ENCODE results near the gene MMP10. TPM values are rescaled to one million over a fixed set of nuclear protein-coding genes. Genes with fewer than 3 reads are reported as not detected.
A peak's percentile ranks its signal among the peaks of the same experiment; 100 is the strongest.

Gene MMP10
- total RNA-seq, 1 donor = 3.6 TPM

DNA sequence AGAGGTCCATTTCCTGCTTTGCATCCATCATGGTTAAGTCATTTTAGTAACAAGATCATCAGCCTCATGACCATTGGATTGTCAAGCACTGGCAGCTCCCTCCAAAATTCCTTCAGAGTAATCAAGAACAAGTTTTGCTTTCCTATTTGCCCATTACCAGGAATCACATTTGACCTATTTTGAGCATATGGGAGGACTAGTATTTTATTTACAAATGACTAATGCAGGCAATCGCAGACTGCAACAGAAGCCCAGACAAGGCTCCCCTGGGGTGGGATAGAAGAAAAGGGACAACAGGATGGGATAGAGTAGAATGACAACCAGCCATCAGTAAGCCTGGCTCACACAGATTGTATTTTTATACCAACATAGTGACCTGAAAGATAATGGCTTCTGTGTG, 9.1 kb downstream of the MMP10 start:
- no peak overlapping the region for H3K4me3 ChIP-seq (ENCODE audit: low read depth, low read length)
- TF ChIP-seq, protein P1, sequence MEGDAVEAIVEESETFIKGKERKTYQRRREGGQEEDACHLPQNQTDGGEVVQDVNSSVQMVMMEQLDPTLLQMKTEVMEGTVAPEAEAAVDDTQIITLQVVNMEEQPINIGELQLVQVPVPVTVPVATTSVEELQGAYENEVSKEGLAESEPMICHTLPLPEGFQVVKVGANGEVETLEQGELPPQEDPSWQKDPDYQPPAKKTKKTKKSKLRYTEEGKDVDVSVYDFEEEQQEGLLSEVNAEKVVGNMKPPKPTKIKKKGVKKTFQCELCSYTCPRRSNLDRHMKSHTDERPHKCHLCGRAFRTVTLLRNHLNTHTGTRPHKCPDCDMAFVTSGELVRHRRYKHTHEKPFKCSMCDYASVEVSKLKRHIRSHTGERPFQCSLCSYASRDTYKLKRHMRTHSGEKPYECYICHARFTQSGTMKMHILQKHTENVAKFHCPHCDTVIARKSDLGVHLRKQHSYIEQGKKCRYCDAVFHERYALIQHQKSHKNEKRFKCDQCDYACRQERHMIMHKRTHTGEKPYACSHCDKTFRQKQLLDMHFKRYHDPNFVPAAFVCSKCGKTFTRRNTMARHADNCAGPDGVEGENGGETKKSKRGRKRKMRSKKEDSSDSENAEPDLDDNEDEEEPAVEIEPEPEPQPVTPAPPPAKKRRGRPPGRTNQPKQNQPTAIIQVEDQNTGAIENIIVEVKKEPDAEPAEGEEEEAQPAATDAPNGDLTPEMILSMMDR (IDR thresholded peaks at IDR 0.05; ENCODE audit: insufficient read depth, low read length) = no peak
- DNase-seq (ENCODE audit: low read depth) = no peak

DNA sequence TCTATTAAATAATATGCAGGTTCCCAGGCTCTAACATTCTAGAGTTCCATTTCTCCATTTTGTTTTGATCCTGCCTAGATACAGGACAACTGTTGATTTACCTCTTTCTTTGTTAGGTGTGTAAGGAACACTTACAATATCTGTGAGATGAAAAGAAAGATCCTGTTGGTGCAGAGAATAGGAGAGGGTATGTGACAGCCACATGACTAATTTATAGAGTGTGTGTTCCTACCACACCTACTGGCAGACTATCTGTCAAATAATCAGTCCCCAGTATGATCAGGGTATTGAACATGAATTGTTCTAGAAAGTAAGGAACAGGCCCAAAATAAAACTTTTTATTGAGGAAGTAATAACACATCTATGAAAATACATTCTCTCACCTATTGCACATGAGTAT, 10.2 kb downstream of the MMP10 start:
- TF ChIP-seq, protein P1 (IDR thresholded peaks at IDR 0.05; ENCODE audit: insufficient read depth, low read length) = no peak
- H3K4me3 ChIP-seq (ENCODE audit: low read depth, low read length) = no peak overlapping the region
- DNase-seq (ENCODE audit: low read depth) = no peak

DNA sequence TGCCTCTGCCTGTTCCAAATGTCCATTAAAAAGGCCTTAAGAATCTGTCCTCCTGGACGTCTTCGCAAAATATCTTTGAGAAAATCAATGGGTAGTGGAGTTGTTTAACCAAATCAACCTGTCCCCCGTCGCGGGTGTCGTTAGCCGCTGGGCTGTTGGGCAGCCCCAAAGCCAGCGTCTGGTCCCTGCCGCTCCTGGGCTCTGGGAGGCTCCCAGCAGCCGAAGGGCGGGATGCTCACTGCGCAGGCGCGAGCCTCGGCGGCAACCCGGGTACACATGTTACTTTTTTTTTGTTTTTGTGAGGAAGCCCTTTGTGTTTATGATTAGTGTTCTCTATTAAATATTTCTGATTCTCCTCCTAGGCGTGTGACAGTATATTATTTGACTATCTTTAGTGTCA, 12.6 kb downstream of the MMP10 start:
- no peak for DNase-seq (ENCODE audit: low read depth)
- TF ChIP-seq, protein P1 (IDR thresholded peaks at IDR 0.05; ENCODE audit: insufficient read depth, low read length) = no peak
- H3K4me3 ChIP-seq (ENCODE audit: low read depth, low read length) = no peak overlapping the region

DNA sequence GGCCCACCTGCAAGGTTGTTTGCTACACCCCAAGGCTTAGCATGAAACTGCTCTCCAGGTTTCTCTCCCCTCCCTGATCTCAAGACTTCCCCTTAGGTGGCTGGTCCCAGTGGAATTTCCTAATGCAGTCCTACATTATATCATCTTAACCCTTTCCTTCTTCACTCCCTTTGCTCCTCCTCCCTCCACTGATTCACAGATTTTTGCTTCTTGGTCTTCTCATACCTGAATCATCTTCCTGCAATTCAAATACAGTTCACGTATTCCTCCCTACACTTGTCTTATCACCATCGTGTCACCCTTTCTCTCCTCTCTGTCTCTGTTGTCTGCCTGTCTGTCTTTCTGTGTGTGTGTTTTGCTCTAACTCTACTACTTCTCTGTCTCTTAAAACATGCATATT, 17.0 kb downstream of the MMP10 start:
- no peak overlapping the region for H3K4me3 ChIP-seq (ENCODE audit: low read depth, low read length)
- TF ChIP-seq, protein P1 (IDR thresholded peaks at IDR 0.05; ENCODE audit: insufficient read depth, low read length) = no peak
- no peak for DNase-seq (ENCODE audit: low read depth)

DNA sequence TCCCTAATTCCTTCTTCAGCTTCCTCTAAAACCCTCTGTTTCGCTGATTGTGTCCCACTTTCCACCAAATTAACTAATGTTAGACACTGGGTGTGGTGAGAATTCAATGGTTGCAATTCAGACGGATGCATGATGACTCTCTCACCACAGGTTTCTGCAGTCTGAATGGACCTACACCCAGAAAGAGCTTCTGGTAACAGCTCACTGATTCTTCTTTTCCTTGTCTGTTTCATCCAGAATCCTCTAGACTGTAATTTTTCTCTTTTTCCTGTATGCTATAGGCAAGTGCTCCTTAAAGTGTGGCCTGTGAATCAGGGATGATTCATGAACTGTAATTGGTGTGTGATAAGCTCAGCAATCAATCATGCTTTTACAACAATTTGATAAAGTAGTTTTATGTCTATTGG, 18.1 kb downstream of the MMP10 start:
- no peak overlapping the region for H3K4me3 ChIP-seq (ENCODE audit: low read depth, low read length)
- TF ChIP-seq, protein P1 (IDR thresholded peaks at IDR 0.05; ENCODE audit: insufficient read depth, low read length) = no peak
- DNase-seq (ENCODE audit: low read depth) = peak; percentile 69

DNA sequence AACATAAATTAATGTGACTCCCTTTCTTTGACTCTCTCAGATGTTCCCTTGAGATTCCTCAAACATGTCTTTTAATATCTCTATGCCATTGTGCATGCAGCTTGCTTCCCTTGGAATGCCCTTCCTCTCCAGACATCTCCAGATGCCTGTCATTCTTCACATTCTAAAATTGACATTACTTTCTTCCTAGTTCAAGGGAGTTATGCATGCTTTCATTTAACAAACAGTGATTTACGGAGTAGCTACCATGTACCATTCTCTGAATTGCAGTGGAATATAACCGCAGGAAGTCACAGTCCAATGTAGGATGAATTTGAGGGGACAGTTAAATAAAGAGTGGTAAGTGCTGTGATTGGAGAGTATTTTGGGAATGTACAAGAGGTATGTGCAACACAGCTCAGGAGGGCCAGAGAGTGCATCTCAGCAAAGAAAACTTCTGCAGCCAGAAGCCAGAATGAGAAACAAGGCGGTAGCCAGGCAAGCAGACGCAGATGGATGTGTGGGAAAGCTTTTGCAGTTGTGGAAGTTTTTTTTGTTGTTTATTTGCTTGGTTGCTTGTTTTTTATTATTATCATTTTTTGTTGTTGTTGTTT, 18.7 kb downstream of the MMP10 start:
- TF ChIP-seq, protein P1 (IDR thresholded peaks at IDR 0.05; ENCODE audit: insufficient read depth, low read length) = no peak
- DNase-seq (ENCODE audit: low read depth) = peak; percentile 15
- no peak overlapping the region for H3K4me3 ChIP-seq (ENCODE audit: low read depth, low read length)
